ENCODE measurements around the gene GLO1.
"Not testable (repeated sequence)": the region's sequence is repeated elsewhere in the genome, so short reads cannot be mapped to it uniquely, and the experiment has no call there.

GLO1 gene

GRCh38 chr6:38705924-38706323 lies 3.0 kb upstream of the GLO1 start:
- H3K4me3 ChIP-seq (ENCODE audit: low read depth, low read length) = no peak overlapping the region
- TF ChIP-seq CTCF (IDR thresholded peaks at IDR 0.05; ENCODE audit: low read depth, low read length) = no peak

- no peak overlapping the region for H3K4me3 ChIP-seq (ENCODE audit: low read depth, low read length)
- TF ChIP-seq CTCF (IDR thresholded peaks at IDR 0.05; ENCODE audit: low read depth, low read length) = no peak
Measured at GRCh38 chr6:38703949-38704590, 1.1 kb upstream of the GLO1 start.

GRCh38 chr6:38701551-38701950 lies 1.4 kb downstream of the GLO1 start:
- TF ChIP-seq CTCF (IDR thresholded peaks at IDR 0.05; ENCODE audit: low read depth, low read length) = no peak
- no peak overlapping the region for H3K4me3 ChIP-seq (ENCODE audit: low read depth, low read length)

GRCh38 chr6:38699702-38700101 lies 3.2 kb downstream of the GLO1 start:
- not testable (repeated sequence) for H3K4me3 ChIP-seq (ENCODE audit: low read depth, low read length)

- no peak overlapping the region for H3K4me3 ChIP-seq (ENCODE audit: low read depth, low read length)
- TF ChIP-seq CTCF (IDR thresholded peaks at IDR 0.05; ENCODE audit: low read depth, low read length) = no peak
Measured at GRCh38 chr6:38697846-38698245, 5.1 kb downstream of the GLO1 start.

- no peak for TF ChIP-seq CTCF (IDR thresholded peaks at IDR 0.05; ENCODE audit: low read depth, low read length)
Measured at GRCh38 chr6:38696345-38696744, 6.6 kb downstream of the GLO1 start.

GRCh38 chr6:38695933-38696332 lies 7.0 kb downstream of the GLO1 start:
- H3K4me3 ChIP-seq (ENCODE audit: low read depth, low read length) = no peak overlapping the region
- no peak for TF ChIP-seq CTCF (IDR thresholded peaks at IDR 0.05; ENCODE audit: low read depth, low read length)

More at GRCh38 chr6:38696345-38696744, 6.6 kb downstream of the GLO1 start:
- H3K4me3 ChIP-seq (ENCODE audit: low read depth, low read length) = no peak overlapping the region

Measured in WI38 (cell line).